OCI-LY1 (cell line): ENCODE measurements around the gene CHCHD6.

Source experiments
- EZH2 ChIP-seq: fragments of 200-600 bp; sonication (generic), shearing (Covaris generic); IDR thresholded peaks from 2 replicates; pipeline ENCODE4 v1.8.0; 2017; ENCODE audit warnings: borderline replicate concordance, mixed run types, mild to moderate bottlenecking, antibody characterized with exemption, low read length, moderate library complexity, mixed read lengths
- TF ChIP-seq, protein P1 (sequence below): fragments of 200-600 bp; sonication (generic), shearing (Covaris generic); IDR thresholded peaks from 2 replicates; pipeline ENCODE4 v1.5.1; 2017; ENCODE audit warnings: mild to moderate bottlenecking, antibody characterized with exemption, low read length, moderate library complexity, mixed read lengths

DNA sequence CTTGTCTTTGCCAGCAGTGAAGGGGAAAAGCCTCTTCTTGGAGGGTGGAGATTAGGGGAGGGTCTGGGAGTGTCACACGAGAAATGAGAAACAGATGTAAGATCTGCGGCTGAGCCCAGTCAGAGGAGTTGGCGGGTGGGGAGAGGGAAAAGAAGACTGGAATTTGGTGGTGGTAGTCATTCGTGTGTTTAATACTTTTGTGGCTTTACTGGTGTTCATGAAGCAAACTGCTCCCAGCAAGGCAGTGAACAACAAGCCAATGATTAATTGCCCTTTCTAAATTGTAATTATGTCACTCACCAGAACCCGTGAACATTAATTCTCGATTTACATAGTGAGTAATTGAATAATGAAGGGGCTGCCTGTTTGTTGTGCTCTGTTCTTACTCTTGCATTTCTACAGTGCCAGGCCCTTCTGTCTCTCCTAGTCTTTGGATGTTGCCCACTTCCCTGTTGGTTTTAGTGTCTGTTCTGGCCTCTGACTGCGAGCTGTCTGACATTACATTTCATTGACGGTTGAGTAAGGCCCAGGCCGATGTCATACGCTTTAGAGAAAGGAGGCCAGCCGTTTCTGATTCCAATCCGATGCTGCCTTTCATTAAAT, 78.0 kb downstream of the CHCHD6 start:
- TF ChIP-seq, protein P1, sequence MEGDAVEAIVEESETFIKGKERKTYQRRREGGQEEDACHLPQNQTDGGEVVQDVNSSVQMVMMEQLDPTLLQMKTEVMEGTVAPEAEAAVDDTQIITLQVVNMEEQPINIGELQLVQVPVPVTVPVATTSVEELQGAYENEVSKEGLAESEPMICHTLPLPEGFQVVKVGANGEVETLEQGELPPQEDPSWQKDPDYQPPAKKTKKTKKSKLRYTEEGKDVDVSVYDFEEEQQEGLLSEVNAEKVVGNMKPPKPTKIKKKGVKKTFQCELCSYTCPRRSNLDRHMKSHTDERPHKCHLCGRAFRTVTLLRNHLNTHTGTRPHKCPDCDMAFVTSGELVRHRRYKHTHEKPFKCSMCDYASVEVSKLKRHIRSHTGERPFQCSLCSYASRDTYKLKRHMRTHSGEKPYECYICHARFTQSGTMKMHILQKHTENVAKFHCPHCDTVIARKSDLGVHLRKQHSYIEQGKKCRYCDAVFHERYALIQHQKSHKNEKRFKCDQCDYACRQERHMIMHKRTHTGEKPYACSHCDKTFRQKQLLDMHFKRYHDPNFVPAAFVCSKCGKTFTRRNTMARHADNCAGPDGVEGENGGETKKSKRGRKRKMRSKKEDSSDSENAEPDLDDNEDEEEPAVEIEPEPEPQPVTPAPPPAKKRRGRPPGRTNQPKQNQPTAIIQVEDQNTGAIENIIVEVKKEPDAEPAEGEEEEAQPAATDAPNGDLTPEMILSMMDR: no peak
- TF ChIP-seq EZH2: no peak
